Umbilical cord (tissue), 2 donors: Measurements from ENCODE around the gene C1orf174. TPM values are rescaled to one million over a fixed set of nuclear protein-coding genes. Genes with fewer than 3 reads are reported as not detected.
"Not testable (repeated sequence)": the region's sequence is repeated elsewhere in the genome, so short reads cannot be mapped to it uniquely, and the experiment has no call there.

ENCODE experiments used
- DNase-seq: peaks from one replicate; pipeline ENCODE4 v3.0.0-alpha.2; 2015; ENCODE audit warnings: low spot score
- total RNA-seq: library from RNA; depleted of rRNA; stranded (reverse); fragments of >200 nt; gene quantifications from one replicate; pipeline ENCODE4 v1.2.3, GENCODE V29; 2014; ENCODE audit warnings: low replicate concordance; ENCODE audit not compliant: insufficient read depth

C1orf174 gene
- total RNA-seq, 1 donor from 2014 or later = 28.4 TPM

- no peak for DNase-seq
These were observed 25.7 kb upstream of the C1orf174 start for GRCh38 chr1:3925762-3926161.

- no peak for DNase-seq
These were observed 25.2 kb upstream of the C1orf174 start for GRCh38 chr1:3925256-3925655.

- no peak for DNase-seq
These were observed 24.8 kb upstream of the C1orf174 start for GRCh38 chr1:3924825-3925220.

- no peak for DNase-seq
These were observed 24.2 kb upstream of the C1orf174 start for GRCh38 chr1:3924186-3924824.

- no peak for DNase-seq
These were observed 23.5 kb upstream of the C1orf174 start for GRCh38 chr1:3923378-3924185.

- no peak for DNase-seq
These were observed 22.8 kb upstream of the C1orf174 start for GRCh38 chr1:3922851-3923250.

GRCh38 chr1:3922201-3922725, 22.2 kb upstream of the C1orf174 start:
- no peak for DNase-seq

- DNase-seq = peak; percentile 23
These were observed 21.7 kb upstream of the C1orf174 start for GRCh38 chr1:3921765-3922164.

- DNase-seq = no peak
These were observed 19.6 kb upstream of the C1orf174 start for GRCh38 chr1:3919706-3920105.

- DNase-seq = no peak
These were observed 19.0 kb upstream of the C1orf174 start for GRCh38 chr1:3918966-3919611.

- not testable (repeated sequence) for DNase-seq
These were observed 18.3 kb upstream of the C1orf174 start for GRCh38 chr1:3918359-3918758.

GRCh38 chr1:3917761-3918160, 17.7 kb upstream of the C1orf174 start:
- no peak for DNase-seq

- no peak for DNase-seq
These were observed 15.6 kb upstream of the C1orf174 start for GRCh38 chr1:3915551-3916121.

- no peak for DNase-seq
These were observed 14.8 kb upstream of the C1orf174 start for GRCh38 chr1:3914911-3915310.

- DNase-seq = no peak
These were observed 14.3 kb upstream of the C1orf174 start for GRCh38 chr1:3914331-3914851.

GRCh38 chr1:3912809-3913685, 13.0 kb upstream of the C1orf174 start:
- DNase-seq = no peak

GRCh38 chr1:3911981-3912808, 12.1 kb upstream of the C1orf174 start:
- no peak for DNase-seq

- peak; percentile 60 for DNase-seq
These were observed 11.1 kb upstream of the C1orf174 start for GRCh38 chr1:3910857-3911845.
